HEK293T (cell line): ENCODE measurements around the gene LDHD.

Experiments
- ARNT ChIP-seq: fragments of 450-650 bp; IDR thresholded peaks from 2 replicates; pipeline ENCODE4 v1.6.1; 2017; ENCODE audit warnings: mild to moderate bottlenecking
- BHLHE40 ChIP-seq: fragments of 450-650 bp; IDR thresholded peaks from 2 replicates; pipeline ENCODE4 v1.6.1; 2016; ENCODE audit warnings: mild to moderate bottlenecking, moderate library complexity, borderline replicate concordance
- CTBP1 ChIP-seq: fragments of 450-650 bp; IDR thresholded peaks from 2 replicates; pipeline ENCODE4 v1.6.1; 2016; ENCODE audit warnings: borderline replicate concordance
- FOXM1 ChIP-seq: fragments of 450-650 bp; IDR thresholded peaks from 2 replicates; pipeline ENCODE4 v1.6.1; 2017; ENCODE audit warnings: mild to moderate bottlenecking, borderline replicate concordance
- SP1 ChIP-seq: fragments of 450-650 bp; IDR thresholded peaks from 2 replicates; pipeline ENCODE4 v1.6.1; 2017
- SUZ12 ChIP-seq: fragments of 450-650 bp; IDR thresholded peaks from 2 replicates; pipeline ENCODE4 v1.6.1; 2016; ENCODE audit warnings: mild to moderate bottlenecking
- TF ChIP-seq, protein P1 (sequence below): fragments of 450-650 bp; IDR thresholded peaks from 2 replicates; pipeline ENCODE4 v1.6.1; 2016

DNA sequence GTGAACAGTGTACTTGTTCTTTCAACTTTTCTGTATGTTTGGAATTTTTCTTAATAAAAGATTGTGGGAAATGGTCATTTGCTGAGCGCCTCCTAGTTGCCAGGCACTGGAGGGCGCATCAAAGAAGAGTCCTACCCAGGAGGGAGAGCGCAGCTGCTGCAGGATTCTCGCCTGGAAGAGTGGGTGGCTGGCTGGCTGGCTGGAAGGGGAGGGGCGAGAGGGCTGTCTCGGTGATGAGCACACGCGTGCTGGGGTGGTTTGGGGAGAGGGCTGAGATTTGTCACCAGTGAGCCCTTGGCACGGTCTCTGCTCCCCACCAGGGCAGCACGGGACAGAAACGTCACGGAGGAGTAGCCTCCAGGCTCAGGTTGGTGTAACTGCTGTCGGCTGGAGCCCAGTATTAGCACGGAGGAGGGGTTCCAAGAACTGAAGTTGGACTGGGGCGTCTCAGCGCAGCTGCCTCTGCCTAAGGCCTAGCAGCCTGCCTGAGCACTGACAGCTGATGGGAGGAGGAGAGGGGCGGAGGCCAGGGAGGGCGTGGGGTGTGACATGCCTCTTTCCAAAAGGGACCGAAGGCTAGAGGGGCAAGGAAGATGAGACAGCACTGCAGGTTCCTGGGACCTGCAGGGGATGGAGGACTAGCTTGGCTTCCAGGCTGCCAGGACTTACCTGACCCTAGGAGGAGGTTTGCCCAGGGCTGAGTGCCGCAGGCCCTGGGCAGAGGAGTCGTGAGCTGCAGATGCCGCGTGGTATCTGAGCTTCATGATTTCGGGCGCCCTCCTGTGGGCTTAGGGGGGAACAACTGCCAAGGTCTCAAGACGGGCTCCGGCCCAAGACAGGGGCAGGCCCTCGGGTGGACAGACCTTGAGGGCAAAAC is 5.7 kb downstream of the LDHD start:
- TF ChIP-seq ARNT (no peak), FOXM1 (no peak), SP1 (no peak), SUZ12 (no peak), BHLHE40 (no peak), CTBP1 (0 out of 2 replicates have a peak, but pooled peaks have one; percentile 33)
- TF ChIP-seq, protein P1, sequence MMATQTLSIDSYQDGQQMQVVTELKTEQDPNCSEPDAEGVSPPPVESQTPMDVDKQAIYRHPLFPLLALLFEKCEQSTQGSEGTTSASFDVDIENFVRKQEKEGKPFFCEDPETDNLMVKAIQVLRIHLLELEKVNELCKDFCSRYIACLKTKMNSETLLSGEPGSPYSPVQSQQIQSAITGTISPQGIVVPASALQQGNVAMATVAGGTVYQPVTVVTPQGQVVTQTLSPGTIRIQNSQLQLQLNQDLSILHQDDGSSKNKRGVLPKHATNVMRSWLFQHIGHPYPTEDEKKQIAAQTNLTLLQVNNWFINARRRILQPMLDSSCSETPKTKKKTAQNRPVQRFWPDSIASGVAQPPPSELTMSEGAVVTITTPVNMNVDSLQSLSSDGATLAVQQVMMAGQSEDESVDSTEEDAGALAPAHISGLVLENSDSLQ = peak; percentile 57; the same call in 1 of the 2 replicates
